RCC 7860 (cell line): ENCODE results near the gene FIBP.

Experiments
- DNase-seq: peaks from one replicate; pipeline ENCODE4 v3.0.0-alpha.2; 2015; ENCODE audit warnings: low spot score
- FAIRE-seq: peaks from 2 replicates; lab custom pipeline; 2012; peaks lifted over from hg19 to GRCh38; lab: Jason Lieb, UNC

The FIBP gene

GRCh38 chr11:65888163-65888814 is at the start of gene FIBP:
Gene FIBP, minus strand, starts transcription at chr11:65888471. Its CDS starts 53 bp downstream, at chr11:65888418.
- FAIRE-seq, result no peak
- DNase-seq, result peak; percentile 88

GRCh38 chr11:65937766-65938165 is 49.5 kb upstream of the FIBP start:
- FAIRE-seq (no peak), DNase-seq (no peak)

- FAIRE-seq (no peak), DNase-seq (no peak)
Measured at GRCh38 chr11:65934014-65934413, 45.7 kb upstream of the FIBP start.

- FAIRE-seq, result no peak
- no peak for DNase-seq
Measured at GRCh38 chr11:65932558-65932919, 44.3 kb upstream of the FIBP start.

- DNase-seq (no peak), FAIRE-seq (no peak)
Measured at GRCh38 chr11:65931773-65932557, 43.7 kb upstream of the FIBP start.

GRCh38 chr11:65928667-65929066 is 40.4 kb upstream of the FIBP start:
- DNase-seq (no peak), FAIRE-seq (no peak)

- no peak for DNase-seq
- no peak for FAIRE-seq
Measured at GRCh38 chr11:65927904-65928397, 39.7 kb upstream of the FIBP start.

- DNase-seq (no peak), FAIRE-seq (no peak)
Measured at GRCh38 chr11:65925397-65925796, 37.1 kb upstream of the FIBP start.

GRCh38 chr11:65922565-65922964 is 34.3 kb upstream of the FIBP start:
- DNase-seq, result no peak
- FAIRE-seq, result no peak

GRCh38 chr11:65921876-65922275 is 33.6 kb upstream of the FIBP start:
- DNase-seq (no peak), FAIRE-seq (no peak)

GRCh38 chr11:65921033-65921555 is 32.8 kb upstream of the FIBP start:
- DNase-seq (no peak), FAIRE-seq (no peak)

- no peak for FAIRE-seq
- no peak for DNase-seq
Measured at GRCh38 chr11:65920372-65920802, 32.1 kb upstream of the FIBP start.

GRCh38 chr11:65919573-65920371 is 31.5 kb upstream of the FIBP start:
- FAIRE-seq (no peak), DNase-seq (no peak)

- DNase-seq (peak; percentile 93), FAIRE-seq (no peak)
Measured at GRCh38 chr11:65919141-65919572, 30.9 kb upstream of the FIBP start, which contains the start of gene DRAP1. Gene DRAP1, plus strand, starts transcription at chr11:65919426. Its CDS starts 76 bp downstream, at chr11:65919502.

- DNase-seq (no peak), FAIRE-seq (no peak)
Measured at GRCh38 chr11:65918211-65919140, 30.2 kb upstream of the FIBP start, which contains the start of gene C11orf68. Gene C11orf68, minus strand, starts transcription at chr11:65919062. Its CDS starts 31 bp downstream, at chr11:65919031.

- DNase-seq (no peak), FAIRE-seq (no peak)
Measured at GRCh38 chr11:65917434-65918210, 29.4 kb upstream of the FIBP start.

GRCh38 chr11:65917077-65917433 is 28.8 kb upstream of the FIBP start:
- FAIRE-seq (no peak), DNase-seq (no peak)

- FAIRE-seq, result no peak
Measured at GRCh38 chr11:65916391-65916790, 28.1 kb upstream of the FIBP start.

GRCh38 chr11:65915821-65916251 is 27.6 kb upstream of the FIBP start:
- DNase-seq, result peak; percentile 95

More at GRCh38 chr11:65916391-65916790, 28.1 kb upstream of the FIBP start:
- DNase-seq, result no peak

More at GRCh38 chr11:65915821-65916251, 27.6 kb upstream of the FIBP start:
- FAIRE-seq, result peak; percentile 83
